Lower lobe of right lung (tissue), 2 donors: Measurements from ENCODE around the gene EIF1B. TPM values are rescaled to one million over a fixed set of nuclear protein-coding genes. Genes with fewer than 3 reads are reported as not detected.

Experiments used
- ATAC-seq, 2 donors: fragments of 200-7000 bp; cut with Tn5 transposase; one replicate each; pipeline ENCODE4 v1.9.1; 2020 to 2022; ENCODE audit warnings: mild to moderate bottlenecking in 2 of 2, moderate library complexity in 2 of 2
- DNase-seq: peaks from one replicate; pipeline ENCODE4 v3.0.0-alpha.2; 2020
- H3K27ac ChIP-seq: fragments of 200-600 bp; one replicate; pipeline ENCODE4 v1.8.0; 2022
- H3K27me3 ChIP-seq: fragments of 200-600 bp; one replicate; pipeline ENCODE4 v1.8.0; 2022; ENCODE audit warnings: low read depth
- H3K36me3 ChIP-seq: fragments of 200-600 bp; one replicate; pipeline ENCODE4 v1.8.0; 2022; ENCODE audit warnings: mild to moderate bottlenecking
- H3K4me1 ChIP-seq: fragments of 200-600 bp; one replicate; pipeline ENCODE4 v1.8.0; 2022
- H3K4me3 ChIP-seq: fragments of 200-600 bp; one replicate; pipeline ENCODE4 v1.8.0; 2022; ENCODE audit warnings: mild to moderate bottlenecking
- H3K9me3 ChIP-seq: fragments of 200-600 bp; one replicate; pipeline ENCODE4 v1.8.0; 2022
- intact Hi-C: fragments of 100-400 bp; cut with DNase I; formaldehyde crosslinking; loops from one replicate; pipeline ENCODE4 v1.11.0; 2022
- long read RNA-seq: library from polyadenylated mRNA; unstranded; transcript quantifications from one replicate; pipeline ENCODE4 v2.0.0, GENCODE V29; 2021
- total RNA-seq: library from RNA; stranded (reverse); fragmentation: NEBNext Ultra II Directional; extraction: Animal tissue kit (Norgen Biotek cat#: 25700); gene quantifications from one replicate; pipeline ENCODE4 v1.2.1, GENCODE V29; 2021
- TF ChIP-seq, protein P1 (sequence below): fragments of 200-600 bp; IDR thresholded peaks from one replicate; pipeline ENCODE4 v1.8.0; 2022; ENCODE audit warnings: antibody characterized with exemption, mild to moderate bottlenecking
- donor health status: DM: no; HTN: yes; CAD: no; lungs with severe emphysema.

The EIF1B gene
- 55.5 TPM for total RNA-seq
- long read RNA-seq, transcript EIF1B-201 (4 exons, 1,010 nt): major isoform, 32 of 34 reads
- long read RNA-seq, partial matches to known transcripts: 2 of 34 reads
- long read RNA-seq, other reads (novel, unspliced or antisense): 0 of 34 reads

DNA sequence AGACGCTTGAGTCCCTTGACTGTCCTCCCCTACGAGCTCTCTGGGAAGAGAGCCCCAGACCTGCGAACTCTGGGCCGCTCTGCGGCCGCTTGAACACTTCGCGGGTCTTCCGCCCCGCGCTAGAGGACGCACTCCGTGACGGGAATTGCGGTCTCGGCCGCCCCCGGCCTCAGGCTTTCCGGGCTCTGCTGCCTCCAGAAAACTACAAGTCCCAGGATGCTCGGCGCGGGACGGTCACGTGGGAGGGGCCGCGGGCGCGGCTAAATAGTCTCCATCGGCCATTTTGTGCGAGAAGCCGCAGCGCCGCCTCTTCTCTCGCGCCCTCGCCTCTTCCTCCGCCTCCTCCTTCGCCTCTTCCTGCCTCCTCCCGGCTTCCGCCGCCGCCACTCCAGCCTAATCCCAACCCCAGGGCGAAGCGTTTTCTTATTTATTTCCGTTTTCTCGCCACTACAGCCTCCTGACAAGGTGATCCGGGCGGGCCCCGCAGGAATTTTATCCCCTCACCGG, at the start of gene EIF1B:
TSS of gene EIF1B (plus strand) at position 290 of the 507 bp plus-strand sequence. CDS start 235 bp downstream, outside the sequence.
- Histone ChIP-seq H3K27ac (peak within 1 kb of the TSS; percentile 97), H3K4me1 (peaks cover 25% of the 10 kb centered on the region), H3K36me3 (peaks cover 35% of the 10 kb centered on the region), H3K27me3 (no peaks in the 10 kb centered on the region), H3K4me3 (peak within 1 kb of the TSS; percentile 79), H3K9me3 (no peaks in the 10 kb centered on the region)
- peak; percentile 99 for DNase-seq
- peak; percentile 98 to 99 for ATAC-seq
- TF ChIP-seq, protein P1, sequence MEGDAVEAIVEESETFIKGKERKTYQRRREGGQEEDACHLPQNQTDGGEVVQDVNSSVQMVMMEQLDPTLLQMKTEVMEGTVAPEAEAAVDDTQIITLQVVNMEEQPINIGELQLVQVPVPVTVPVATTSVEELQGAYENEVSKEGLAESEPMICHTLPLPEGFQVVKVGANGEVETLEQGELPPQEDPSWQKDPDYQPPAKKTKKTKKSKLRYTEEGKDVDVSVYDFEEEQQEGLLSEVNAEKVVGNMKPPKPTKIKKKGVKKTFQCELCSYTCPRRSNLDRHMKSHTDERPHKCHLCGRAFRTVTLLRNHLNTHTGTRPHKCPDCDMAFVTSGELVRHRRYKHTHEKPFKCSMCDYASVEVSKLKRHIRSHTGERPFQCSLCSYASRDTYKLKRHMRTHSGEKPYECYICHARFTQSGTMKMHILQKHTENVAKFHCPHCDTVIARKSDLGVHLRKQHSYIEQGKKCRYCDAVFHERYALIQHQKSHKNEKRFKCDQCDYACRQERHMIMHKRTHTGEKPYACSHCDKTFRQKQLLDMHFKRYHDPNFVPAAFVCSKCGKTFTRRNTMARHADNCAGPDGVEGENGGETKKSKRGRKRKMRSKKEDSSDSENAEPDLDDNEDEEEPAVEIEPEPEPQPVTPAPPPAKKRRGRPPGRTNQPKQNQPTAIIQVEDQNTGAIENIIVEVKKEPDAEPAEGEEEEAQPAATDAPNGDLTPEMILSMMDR: peak; percentile 90
- intact Hi-C loops: no loop called here

DNA sequence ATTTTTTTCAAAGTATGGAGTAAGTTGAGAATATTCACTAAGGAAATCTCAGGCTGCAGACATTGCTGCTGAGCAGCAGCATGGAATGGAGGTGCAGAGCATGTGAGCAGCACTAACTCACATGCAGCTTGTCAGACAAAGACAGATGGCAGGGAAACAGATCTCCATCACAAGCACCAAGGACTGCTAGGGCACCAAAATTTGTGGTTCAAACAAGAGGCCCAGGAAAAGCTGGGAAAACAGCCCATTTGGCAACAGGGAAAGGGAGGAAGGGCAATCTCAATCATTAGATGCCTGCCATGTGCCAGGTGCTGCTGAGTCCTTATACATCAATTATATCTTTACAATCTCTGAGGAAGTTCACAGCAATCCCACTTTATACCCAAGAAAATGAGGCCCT, 47.2 kb upstream of the EIF1B start:
- Histone ChIP-seq H3K27me3 (no peaks in the 10 kb centered on the region), H3K9me3 (no peaks in the 10 kb centered on the region), H3K27ac (no peak overlapping the region), H3K4me1 (no peaks in the 10 kb centered on the region), H3K4me3 (no peak overlapping the region), H3K36me3 (no peaks in the 10 kb centered on the region)
- ATAC-seq: no peak
- intact Hi-C loops: no loop called here
- TF ChIP-seq, protein P1: no peak
- no peak for DNase-seq

DNA sequence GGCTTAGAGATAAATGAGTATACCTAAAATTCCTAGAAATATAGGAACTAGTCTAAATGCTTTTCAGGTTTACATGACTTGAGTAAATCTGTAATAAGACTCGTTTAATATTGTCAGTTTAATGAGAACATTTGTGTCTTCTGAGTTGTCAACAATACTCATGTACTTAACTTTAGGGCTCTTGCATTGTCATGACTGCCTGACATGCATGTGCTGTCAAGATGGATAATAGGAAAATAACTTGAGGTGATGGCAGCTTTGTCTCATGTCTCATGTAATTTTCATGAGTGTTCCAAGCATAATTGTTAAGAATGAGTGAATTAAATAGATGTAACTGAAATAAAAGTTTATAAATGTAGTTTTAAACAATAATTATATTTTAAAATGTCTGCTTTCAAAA, 45.1 kb upstream of the EIF1B start:
- intact Hi-C loops: no loop called here
- TF ChIP-seq, protein P1: no peak
- Histone ChIP-seq H3K36me3 (no peaks in the 10 kb centered on the region), H3K4me1 (no peaks in the 10 kb centered on the region), H3K27ac (no peak overlapping the region), H3K9me3 (no peaks in the 10 kb centered on the region), H3K27me3 (no peaks in the 10 kb centered on the region), H3K4me3 (no peak overlapping the region)
- ATAC-seq (no peak), DNase-seq (no peak)

DNA sequence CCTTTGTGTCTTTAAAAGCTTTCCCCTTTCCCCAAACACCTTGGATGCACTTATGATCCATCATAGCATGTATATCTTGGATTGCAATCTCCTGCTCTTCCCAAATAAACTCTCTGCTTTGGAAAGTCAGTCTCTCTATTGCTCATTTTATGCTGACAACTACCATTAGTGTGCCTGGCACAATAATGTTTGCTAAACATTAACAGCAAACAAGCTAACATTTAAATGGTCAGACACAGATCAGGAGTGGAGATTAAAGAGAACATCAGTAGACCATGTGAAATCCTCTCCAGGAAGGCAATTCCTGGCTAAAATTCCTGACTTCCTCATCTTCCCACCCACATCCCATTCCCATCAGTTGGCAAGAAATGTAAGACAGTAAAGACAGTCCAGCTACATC, 44.3 kb upstream of the EIF1B start:
- intact Hi-C loops: no loop called here
- Histone ChIP-seq H3K27me3 (no peaks in the 10 kb centered on the region), H3K4me3 (no peak overlapping the region), H3K9me3 (no peaks in the 10 kb centered on the region), H3K27ac (no peak overlapping the region), H3K36me3 (no peaks in the 10 kb centered on the region), H3K4me1 (no peaks in the 10 kb centered on the region)
- DNase-seq: no peak
- TF ChIP-seq, protein P1: no peak
- ATAC-seq: no peak

DNA sequence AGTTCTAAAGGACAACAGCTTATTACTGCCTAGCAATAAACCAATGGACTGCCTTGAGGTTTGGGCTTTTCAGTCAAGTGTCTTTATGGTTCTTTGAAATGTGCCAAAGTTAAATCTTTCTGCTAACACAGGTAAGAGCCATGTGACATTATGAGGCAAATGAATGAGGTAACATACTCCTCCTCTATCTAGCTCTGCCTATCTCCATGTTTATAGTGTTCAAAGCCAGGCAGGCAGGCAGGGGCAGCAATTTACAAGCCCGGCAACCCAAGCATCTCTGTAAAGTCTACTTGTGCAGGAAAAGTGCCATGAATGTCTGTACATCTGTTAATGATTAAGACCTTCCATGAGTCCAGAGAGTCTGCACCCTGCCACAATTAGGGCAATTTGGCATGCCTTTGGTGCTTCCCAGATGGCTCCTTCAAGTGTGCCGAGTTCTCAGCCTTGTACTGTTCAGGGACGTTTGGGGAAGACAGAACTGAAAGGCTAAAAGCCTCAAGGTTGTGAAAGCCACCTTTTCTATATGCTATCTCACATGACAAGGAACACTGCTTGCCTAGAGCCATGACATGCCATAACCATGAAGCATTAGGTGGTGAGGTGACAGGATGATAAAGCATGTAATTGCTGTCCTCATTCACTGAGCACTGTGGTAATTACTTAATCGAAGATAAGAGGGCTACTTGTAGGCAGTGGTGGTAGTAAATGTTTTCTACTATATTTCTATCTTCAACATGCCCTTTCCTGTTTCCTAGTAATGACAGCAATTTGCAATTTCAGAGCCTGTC, 41.4 kb upstream of the EIF1B start:
- no peak overlapping the region for H3K27ac ChIP-seq
- intact Hi-C loops: no loop called here
- H3K4me3 ChIP-seq: no peak overlapping the region

More for the DNA sequence above, 41.4 kb upstream of the EIF1B start:
- ATAC-seq (no peak), DNase-seq (no peak)
- Histone ChIP-seq H3K27me3 (no peaks in the 10 kb centered on the region), H3K36me3 (no peaks in the 10 kb centered on the region), H3K9me3 (no peaks in the 10 kb centered on the region), H3K4me1 (no peaks in the 10 kb centered on the region)
- TF ChIP-seq, protein P1: no peak
